Right lung (tissue), 5 donors: ENCODE measurements around the gene BEAN1. TPM values are rescaled to one million over a fixed set of nuclear protein-coding genes. Genes with fewer than 3 reads are reported as not detected.
"Not testable (repeated sequence)": the region's sequence is repeated elsewhere in the genome, so short reads cannot be mapped to it uniquely, and the experiment has no call there.

Experiments used
- DNase-seq, 2 donors: peaks; one replicate each; pipeline ENCODE4 v3.0.0-alpha.2; 2013
- polyA plus RNA-seq, 5 donors: library from polyadenylated mRNA; unstranded; fragments of 120-200 nt; gene quantifications; one replicate each; pipeline versions ENCODE4 v1.2.1 to v1.2.3, GENCODE V29; 2013; ENCODE audit warnings: inconsistent platforms in 1 of 5, low replicate concordance in 1 of 5; ENCODE audit not compliant: insufficient read length in 5 of 5, insufficient read depth in 1 of 5

Gene BEAN1
- polyA plus RNA-seq, 5 donors, result 9.0 to 12.7 (median 10.6) TPM

GRCh38 chr16:66503030-66503429 is 75.9 kb downstream of the BEAN1 start:
- DNase-seq, result no peak

GRCh38 chr16:66503612-66504011 is 76.5 kb downstream of the BEAN1 start:
- no peak for DNase-seq

GRCh38 chr16:66507731-66508239 is 80.7 kb downstream of the BEAN1 start:
- DNase-seq, result no peak

GRCh38 chr16:66508248-66508913 is 81.3 kb downstream of the BEAN1 start:
- DNase-seq, result no peak

- DNase-seq, result no peak
Measured at GRCh38 chr16:66508914-66509496, 81.9 kb downstream of the BEAN1 start.

GRCh38 chr16:66509576-66509975 is 82.5 kb downstream of the BEAN1 start:
- DNase-seq, result no peak

- no peak for DNase-seq
Measured at GRCh38 chr16:66510298-66510697, 83.2 kb downstream of the BEAN1 start.

GRCh38 chr16:66510711-66511601 is 83.9 kb downstream of the BEAN1 start:
- no peak for DNase-seq

GRCh38 chr16:66511602-66512271 is 84.6 kb downstream of the BEAN1 start:
- DNase-seq, result no peak

- no peak for DNase-seq
Measured at GRCh38 chr16:66512272-66513110, 85.4 kb downstream of the BEAN1 start.

- DNase-seq, result no peak
Measured at GRCh38 chr16:66513111-66513723, 86.1 kb downstream of the BEAN1 start.

- DNase-seq, result not testable (repeated sequence)
Measured at GRCh38 chr16:66514391-66514790, 87.3 kb downstream of the BEAN1 start.

- not testable (repeated sequence) for DNase-seq
Measured at GRCh38 chr16:66514980-66515595, 88.0 kb downstream of the BEAN1 start.

GRCh38 chr16:66515596-66516508 is 88.8 kb downstream of the BEAN1 start:
- no peak for DNase-seq

- DNase-seq, result no peak
Measured at GRCh38 chr16:66516509-66516807, 89.4 kb downstream of the BEAN1 start.

- peak; percentile 92 for DNase-seq
Measured at GRCh38 chr16:66516808-66517585, 89.9 kb downstream of the BEAN1 start.

- no peak for DNase-seq
Measured at GRCh38 chr16:66517586-66518263, 90.6 kb downstream of the BEAN1 start.
